ENCODE measurements around the gene KRTAP16-1.
A peak's percentile ranks its signal among the peaks of the same experiment; 100 is the strongest.

KRTAP16-1 gene

DNA sequence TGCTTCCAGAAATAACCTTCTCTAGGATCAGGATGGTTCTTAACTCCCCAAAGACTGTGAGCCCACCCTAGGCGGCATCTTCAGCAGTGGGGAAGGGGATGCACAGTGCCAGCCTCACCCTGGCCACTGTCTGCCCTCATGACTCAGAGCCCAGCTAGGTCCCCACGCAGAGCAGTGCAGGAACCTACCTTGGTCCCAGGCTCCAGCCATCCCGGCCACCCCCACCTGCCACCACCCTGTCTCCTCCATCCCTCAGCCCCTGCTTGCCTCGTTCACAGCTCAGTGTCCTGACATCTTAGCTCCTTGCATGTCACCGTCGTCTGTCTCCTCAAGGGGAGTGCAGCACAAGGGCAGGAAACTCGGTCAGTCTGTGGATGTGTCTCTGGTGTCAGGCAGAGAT is 22.5 kb upstream of the KRTAP16-1 start:
- no peak for DNase-seq (ENCODE audit: low read depth in 1 of 2, low spot score in 1 of 2)

DNA sequence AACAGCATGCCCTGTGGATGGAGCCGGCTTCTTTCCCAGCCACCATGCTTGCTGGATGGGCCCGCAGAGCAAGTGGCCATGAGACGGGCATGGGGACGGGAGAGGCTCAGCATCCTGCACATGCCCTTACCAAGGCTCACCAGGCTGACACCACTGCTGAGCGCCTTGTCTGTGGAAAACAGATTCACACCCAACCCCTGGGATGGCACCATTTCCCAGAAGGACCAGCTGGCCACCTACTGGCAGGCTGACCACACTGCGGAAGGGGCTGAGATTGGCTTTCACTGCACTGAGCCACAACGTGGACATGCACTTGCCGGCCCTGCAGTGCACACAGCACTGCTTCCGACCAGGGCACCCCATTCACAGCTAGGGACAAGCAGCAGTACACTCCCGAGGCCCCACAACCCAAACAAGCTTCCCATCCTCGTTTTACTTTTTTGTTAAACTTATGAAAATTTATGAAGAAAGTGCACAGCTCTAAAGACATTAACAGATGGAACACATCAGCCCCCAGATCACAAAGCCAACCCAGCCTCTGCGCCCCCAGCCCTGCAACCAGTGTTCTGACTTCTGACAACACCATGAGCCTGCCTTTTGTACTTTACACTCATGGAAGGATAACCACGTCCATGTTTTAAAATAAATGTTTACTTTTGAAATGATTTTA is 20.3 kb upstream of the KRTAP16-1 start:
- DNase-seq (ENCODE audit: low read depth in 1 of 2, low spot score in 1 of 2): no peak

DNA sequence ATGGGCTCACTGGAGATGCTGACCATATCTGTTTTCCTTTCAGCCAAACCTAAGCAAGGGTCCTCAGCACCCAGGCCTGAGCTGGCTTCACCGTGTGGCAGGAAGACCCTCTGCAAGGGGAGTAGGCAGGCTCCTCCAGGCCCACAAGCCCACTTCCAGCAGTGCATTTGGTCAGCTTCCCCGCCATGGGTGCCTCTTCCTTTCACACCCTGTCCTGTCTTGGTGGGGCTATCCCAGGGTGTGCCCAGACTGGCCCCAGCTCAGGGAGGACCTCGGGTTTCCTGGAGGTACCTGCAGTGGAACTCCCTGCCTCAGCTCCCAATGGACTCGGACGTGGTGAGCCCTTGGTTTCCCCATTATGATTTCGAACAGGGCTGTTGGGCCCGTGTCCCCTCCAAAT is 19.1 kb upstream of the KRTAP16-1 start:
- no peak for DNase-seq (ENCODE audit: low read depth in 1 of 2, low spot score in 1 of 2)

DNA sequence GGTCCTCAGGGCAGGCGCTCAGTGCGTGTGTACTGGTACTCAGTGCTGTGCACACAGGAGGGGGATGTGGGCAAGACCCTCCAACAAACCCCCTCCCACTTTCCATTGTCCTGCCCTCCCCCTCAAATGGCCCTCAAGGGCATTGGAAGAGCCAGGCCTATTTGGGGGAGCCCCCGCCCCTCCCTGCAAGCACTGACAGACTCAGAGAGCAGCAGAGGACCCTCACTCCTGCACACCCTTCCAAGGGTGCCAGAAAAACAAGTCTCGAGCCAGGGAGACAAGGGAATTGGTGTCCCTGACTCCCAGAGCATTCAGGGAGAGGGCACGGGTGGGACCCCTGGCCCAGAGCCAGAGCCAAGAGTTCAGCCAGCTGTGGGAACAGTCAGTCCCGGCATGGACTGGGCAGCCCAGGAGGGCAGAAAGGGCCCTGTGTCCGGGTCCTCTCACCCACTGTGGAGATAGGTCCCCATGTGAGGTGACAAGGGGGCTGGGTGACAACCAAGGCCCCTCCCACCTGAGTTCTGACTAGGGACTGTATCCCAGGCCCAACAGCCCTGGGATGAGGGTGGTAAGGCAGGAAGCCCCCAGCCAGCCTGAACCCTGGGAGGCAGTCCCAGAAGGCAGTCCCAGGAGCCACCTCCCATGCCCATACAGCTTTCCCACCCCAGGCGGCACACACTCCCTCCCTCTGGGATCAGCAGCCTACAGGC is 18.5 kb upstream of the KRTAP16-1 start:
- no peak for DNase-seq (ENCODE audit: low read depth in 1 of 2, low spot score in 1 of 2)

DNA sequence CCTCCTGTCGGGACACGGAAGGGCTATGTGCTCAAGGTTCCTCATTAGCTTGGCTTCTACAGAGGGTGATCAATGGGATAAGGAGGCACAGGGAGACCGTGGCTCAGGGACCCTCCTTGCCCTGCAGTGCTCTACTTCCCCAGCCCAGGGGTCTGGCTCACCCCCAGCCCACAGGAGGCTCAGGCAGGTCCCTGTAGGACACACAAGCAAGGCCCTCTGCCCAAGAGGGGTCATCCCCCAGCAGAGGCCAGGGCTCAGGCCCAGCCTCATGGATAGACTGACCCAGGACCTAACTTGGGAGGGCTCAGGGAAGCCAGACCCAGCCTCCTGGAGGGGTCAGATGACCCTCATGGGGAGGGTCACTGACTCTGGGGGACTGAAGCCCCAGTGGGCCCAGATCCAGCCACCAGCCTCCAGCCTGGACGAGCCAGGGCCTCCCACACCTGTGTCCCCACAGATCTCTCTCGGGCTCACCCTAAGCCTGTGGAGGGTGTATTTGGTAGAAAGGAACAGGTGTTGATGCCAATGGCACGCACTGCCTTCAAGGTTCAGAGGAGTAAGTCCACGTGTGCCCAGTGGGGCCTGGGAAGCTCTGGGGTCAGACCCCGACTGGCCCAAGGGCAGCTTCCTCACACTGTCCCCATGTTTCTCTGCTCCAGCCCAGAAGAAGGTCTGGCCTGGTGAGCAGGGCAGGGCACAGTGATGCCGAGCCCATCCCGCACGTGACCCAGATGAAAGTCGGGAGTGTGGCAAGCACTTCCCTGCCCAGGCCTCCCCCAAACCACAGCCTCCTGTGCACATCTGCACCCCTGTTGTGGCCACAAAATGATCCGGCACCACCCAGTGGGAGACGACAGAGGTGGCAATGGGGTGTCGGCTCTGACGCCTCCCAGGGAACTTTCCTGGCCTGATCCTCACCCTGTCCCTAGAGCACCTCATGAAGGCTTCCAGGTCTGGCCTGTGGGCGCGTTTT is 17.4 kb upstream of the KRTAP16-1 start:
- DNase-seq (ENCODE audit: low read depth in 1 of 2, low spot score in 1 of 2): no peak

DNA sequence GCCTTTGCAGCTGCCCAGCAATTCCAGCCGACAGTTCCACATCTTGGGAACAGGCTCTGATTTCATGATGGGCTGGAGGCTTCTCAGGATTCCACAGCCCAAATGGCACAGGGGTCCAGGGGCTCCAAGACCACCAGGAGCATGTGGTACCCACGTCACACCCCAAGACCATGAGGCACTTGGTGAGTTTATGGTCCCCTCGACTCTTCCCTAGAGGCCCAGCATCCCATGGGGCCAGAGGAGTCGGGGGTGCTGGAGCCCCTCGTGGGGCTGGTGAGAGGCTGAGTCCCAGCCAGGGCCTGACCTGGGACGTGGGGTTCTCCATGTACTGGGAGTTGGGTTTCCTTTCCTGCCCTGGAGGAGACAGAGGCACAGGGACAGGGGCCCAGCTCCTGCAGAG is 16.5 kb upstream of the KRTAP16-1 start:
- DNase-seq (ENCODE audit: low read depth in 1 of 2, low spot score in 1 of 2): no peak

DNA sequence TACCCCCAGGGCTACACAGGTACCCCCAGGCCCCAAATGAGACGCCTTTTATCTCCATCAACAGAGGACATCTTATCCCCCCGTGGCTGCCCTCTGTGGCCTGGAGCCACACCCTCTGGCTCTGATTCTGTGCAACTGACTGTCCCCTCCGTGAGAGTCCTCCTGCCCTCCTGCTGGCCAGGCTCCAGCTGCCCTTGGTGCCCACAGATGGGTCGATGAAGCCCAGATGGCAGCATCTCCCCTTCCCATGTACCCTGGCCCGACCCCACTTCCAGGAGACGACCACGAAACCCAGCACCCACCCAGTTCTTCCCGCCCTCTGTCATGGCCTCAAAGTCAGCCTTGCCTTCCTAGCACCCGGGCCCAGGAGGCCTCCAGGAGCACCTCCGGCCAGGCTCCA is 16.0 kb upstream of the KRTAP16-1 start:
- no peak for DNase-seq (ENCODE audit: low read depth in 1 of 2, low spot score in 1 of 2)

DNA sequence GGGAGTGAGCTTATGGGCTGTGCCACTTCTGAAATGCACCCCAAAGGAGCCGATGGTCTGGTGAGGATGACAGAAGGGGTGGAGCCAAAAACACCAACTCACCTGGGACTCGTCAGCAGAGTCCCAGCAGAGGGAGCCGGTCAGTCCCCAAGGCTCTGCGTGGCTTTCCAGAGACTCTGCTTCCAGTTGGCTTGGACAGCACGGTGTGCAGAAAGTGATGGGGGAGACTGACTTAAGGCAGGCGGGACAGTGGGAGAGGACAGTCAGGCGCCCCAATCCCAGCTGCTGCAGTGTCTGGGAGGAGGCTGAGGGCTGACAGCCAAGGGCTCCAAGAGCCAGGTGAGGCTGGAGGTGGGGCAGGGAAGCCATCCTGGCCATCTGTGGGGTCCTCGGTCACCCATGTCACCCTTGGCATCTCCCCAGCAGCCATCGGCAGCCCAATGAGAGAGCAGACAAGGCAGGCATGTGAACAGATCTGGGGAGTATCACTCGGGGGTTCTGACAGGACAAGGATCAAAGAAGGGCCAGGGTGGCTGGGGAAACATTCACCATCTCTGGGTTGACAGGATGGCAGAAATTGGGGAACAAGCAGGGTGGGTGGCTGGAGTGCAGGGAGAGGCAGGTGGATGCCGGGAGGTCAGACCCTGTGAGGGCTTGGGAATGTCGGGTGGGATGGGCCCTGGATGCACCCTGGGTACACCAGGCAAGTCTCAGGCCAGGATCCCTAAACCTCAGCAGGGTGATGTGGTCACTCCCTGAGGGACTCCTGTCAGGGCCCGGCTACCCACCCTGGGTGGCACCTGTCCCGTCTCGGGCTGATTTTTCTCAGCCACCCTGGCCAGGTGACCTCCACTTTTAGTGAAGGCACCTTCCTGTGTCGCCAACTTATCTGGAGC is 15.3 kb upstream of the KRTAP16-1 start:
- no peak for DNase-seq (ENCODE audit: low read depth in 1 of 2, low spot score in 1 of 2)

DNA sequence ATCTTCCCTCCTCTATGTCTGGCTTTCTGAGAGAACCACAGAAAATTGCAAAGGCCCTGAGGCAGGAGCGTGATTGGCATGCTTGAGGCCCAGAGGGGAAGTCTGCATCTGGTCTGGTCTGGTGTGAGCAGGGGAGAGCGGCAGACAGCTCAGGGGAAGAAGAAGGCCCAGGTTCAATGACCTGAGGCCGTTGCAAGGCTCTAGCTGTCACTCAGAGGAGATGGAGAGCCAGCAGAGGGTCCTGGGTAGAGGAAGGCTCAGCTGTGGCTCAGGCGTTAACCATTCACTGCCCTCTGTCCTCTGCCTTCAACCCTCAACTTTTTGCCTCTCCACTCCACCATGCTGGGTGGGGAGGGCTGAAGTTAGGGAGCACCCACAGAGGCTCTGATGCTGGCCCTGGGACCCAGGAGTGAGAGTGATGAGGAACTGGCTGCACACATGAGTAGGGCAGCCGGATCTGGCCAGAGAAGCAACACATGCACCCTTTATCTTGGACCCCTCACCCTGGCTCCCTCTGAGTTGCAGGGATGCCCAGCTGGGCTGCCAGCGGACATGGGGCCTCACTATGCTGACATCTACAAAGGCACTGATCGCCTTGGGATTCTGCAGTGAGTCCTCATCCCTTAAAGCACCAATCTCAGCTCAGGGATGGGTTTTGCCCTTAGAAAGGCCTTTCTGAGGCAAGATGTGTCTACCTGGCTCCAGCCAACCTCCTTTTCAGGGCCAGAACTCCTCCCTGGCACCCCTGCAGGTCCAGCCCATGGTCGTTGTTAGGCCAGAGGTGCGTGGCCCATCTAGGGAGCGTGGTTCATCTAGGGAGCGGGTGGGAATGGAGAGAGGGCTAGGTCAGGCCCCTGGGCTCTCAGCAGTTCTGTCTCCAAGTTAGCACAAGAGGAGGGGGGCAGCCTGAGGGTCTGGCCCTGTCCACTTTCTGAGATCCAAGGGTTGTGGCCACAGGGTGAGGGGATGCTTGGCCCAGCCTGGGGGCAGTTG is 14.1 kb upstream of the KRTAP16-1 start:
- DNase-seq (ENCODE audit: low read depth in 1 of 2, low spot score in 1 of 2): no peak

DNA sequence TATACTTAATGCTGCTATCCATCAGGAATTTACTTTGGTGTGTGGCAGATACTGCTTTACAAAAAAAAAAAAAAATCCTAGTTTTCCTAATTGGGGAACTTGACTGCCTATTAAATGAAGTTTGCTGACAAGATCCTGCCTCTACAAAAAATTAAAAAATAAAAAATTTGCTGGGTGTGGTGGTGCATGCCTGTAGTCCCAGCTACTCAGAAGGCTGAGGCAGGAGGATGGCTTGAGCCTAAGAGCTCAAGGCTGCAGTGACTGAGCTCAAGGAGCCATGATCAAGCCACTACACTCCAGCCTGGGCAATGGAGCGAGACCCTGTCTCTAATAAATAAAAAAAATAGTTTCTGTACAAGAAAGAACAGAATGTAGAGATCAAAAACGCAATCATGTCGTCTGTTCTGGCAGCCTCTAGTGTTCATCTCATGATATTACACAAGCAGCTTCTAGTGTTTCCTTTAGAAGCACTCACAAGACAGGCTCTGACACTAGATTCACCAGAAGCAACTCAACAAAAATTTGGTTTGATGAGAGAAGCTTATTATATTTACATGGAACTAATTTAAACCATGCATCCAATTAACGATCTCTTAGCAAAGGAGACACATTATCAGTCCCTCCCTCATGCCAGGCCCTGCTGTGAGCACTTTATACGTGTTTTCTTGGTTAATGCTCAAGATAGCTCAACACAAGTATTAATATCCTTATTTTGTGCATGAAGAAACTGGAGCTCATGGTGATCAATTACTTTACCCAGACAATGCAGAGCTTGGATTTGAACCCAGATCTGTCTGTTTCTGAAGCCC is 13.2 kb upstream of the KRTAP16-1 start:
- no peak for DNase-seq (ENCODE audit: low read depth in 1 of 2, low spot score in 1 of 2)

DNA sequence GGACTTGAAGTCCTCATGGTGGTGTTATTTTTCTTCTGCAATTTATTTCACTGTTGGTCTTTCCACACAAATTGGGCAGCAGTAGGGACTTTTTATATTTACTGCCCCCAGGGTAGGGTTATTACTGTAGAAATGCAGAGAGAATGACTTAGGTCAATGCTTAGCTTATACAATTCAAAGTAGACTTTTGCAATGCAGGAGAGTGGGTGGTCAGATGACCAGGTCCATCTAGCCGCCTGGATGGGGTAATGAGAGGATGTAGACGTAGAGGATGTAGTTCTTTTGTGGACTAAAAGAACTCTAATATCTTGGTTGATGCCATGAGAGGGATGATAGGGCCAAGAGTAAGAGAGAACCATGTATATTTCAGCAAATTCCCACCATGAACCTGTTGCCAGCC is 9.1 kb upstream of the KRTAP16-1 start:
- DNase-seq (ENCODE audit: low read depth in 1 of 2, low spot score in 1 of 2): no peak

DNA sequence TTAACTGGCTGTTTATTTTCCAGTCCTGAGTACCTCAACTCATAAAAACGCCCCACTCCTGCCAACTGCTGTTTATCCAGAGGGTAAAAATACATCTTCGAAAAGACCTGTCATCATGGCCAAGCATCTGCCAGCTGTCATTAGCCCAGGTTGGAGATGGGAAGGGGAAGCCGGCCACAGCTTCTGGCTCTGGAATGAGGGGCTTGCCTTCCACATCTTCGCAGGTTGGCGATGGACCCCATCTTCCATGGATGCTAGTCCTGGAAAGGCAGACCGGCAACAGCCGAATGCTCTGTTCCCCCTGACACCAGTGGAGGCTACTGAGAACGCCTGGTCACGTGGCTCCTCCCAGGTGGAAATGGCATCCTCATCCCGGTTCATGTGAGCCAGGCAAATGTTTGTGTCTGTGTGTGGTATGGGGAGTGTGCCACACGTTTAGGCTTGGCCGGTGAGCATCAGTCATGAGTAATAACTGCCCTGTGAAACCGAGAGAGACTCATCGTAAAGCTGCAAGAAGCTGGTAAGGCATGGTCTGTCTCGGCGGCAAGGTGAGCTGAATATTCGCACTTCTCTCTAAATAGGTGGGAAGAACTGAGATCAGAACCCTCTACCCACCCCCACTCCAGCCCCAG is 6.8 kb upstream of the KRTAP16-1 start:
- DNase-seq (ENCODE audit: low read depth in 1 of 2, low spot score in 1 of 2): no peak

DNA sequence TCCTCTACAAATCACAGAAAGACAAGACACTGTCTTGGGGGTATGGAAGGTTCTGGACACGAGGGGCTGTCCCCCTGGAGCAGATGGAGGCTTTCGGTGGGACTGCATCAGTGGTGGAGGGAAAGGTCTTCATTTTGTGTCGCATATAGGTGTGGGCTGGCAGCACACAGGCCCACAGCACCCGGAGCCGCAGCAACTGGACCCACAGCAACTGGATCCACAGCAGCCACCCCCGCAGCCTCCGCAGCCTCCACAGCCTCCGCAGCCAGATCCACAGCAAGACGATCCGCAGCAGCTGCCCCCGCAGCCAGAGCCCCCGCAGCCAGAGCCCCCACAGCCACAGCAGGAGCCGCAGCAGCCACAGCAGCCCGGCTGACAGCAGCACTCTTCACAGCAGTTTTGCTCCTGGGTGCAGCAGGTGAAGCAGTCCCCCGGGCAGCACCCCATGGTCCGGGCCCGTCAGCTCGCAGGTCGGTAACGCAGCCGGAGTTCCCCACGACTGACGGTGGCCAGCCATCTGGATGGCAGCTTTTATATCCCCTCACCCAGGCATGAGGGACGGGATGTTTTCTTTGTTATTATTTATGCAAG is 6.2 kb upstream of the KRTAP16-1 start, which contains the start of gene KRTAP17-1:
Gene KRTAP17-1, minus strand, starts transcription at position 507 of the 591 bp plus-strand sequence. Its CDS starts 60 bp downstream, at position 447.
- DNase-seq (ENCODE audit: low read depth in 1 of 2, low spot score in 1 of 2): no peak

DNA sequence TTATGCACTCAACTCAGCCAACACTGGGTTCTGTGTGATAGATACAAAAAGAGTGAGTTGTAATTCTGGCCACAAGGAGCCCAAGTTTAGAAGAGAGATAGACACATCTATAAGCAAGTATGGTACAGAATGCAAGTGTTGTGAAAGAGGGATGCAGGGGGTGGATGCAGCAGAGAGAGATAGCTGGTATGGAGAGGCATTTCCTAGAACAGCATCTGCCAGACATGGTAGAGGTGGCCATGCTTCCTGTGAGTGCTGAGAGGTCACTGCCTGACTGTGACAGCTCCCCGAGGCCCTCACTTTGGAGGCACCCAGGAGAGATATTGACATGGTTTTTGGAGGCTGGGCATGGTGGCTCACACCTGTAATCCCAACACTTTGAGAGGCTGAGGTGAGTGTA is 2.0 kb upstream of the KRTAP16-1 start:
- no peak for DNase-seq (ENCODE audit: low read depth in 1 of 2, low spot score in 1 of 2)

DNA sequence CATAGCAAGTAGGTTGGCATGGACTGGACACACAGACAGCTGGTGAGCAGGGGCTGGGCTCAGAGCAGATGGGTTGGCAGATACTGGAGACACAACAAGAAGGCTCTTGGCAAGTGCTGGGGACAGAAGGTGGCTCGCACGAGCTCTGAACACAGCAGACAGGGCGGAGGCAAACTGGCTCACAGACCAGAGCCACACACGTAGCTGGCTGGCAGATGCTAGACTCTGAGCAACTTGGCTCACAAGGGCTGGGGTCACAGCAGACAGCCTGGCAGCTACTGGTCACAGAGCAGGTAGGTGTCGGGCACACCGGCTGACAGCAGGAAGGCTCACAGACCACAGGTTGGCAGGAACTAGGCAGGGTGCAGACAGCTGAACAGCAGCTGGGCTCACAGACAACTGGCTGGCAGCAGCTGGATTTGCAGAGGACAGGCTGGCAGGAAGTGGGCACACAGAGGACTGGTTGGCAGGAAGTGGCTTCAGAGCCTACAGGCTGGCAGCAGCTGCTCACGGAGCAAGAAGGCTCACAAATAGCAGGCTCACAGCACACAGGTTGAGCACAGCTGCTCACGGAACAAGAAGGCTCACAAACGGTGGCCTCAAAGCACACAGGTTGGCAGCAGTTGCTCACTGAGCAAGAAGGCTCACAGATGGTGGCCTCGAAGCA is 725 bp downstream of the KRTAP16-1 start:
- DNase-seq (ENCODE audit: low read depth in 1 of 2, low spot score in 1 of 2): peak; percentile 41 to 71

DNA sequence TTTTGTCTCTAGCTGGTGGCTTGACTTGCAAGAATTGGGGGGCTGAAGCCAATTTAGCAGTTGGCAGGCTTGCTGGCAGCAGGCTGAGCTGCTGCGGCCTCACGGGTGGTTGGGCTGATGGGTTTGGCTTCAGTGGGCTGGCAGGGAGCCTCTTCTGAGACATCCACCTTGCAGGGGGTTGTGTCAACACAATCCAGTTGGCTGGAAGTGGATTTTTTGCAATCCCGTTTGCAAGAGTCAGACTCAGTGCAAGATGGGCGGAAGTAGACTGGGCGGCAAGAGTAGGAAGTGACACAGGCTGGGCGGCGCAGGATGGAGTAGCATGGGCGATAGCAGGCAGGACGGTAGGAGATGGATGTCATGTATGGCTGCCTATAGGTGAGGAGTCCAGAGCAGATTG is 1.5 kb downstream of the KRTAP16-1 start:
- no peak for DNase-seq (ENCODE audit: low read depth in 1 of 2, low spot score in 1 of 2)

DNA sequence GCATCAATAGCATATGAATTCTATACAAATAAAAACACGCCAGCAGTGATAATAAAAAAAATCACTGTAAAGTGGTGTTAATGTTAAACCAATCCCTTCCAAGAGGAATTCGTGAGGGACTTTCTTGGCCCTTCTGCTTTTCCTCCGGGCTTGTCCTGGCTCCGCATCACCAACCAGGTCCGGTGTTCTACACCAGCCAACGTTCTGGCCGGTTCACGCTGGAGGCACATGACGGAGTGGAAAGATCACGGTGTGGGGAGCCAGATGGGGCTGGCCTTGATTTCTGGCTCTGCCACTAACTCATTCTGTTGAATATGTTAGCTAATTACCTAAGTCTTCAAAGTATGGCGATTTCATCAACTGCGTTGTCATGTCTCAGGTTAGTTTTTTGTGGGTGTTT is 5.0 kb downstream of the KRTAP16-1 start:
- DNase-seq (ENCODE audit: low read depth in 1 of 2, low spot score in 1 of 2): no peak
